Activated CD4-positive, alpha-beta T cell treated with anti-CD3 and anti-CD28 coated beads for 4 hours (primary cell): ENCODE results near the gene PAX5.

Experiments used
- DNase-seq, 2 donors: peaks; one replicate each; pipeline ENCODE4 v3.0.0-alpha.2; 2020

PAX5 gene

GRCh38 chr9:36950389-36950788, 83.7 kb downstream of the PAX5 start:
- DNase-seq, result no peak

- DNase-seq, result no peak
Measured at GRCh38 chr9:36949466-36949865, 84.6 kb downstream of the PAX5 start.

- DNase-seq, result no peak
Measured at GRCh38 chr9:36948051-36948450, 86.0 kb downstream of the PAX5 start.

GRCh38 chr9:36946653-36947052, 87.4 kb downstream of the PAX5 start:
- DNase-seq, result no peak

- no peak for DNase-seq
Measured at GRCh38 chr9:36945999-36946398, 88.1 kb downstream of the PAX5 start.

GRCh38 chr9:36942891-36943290, 91.2 kb downstream of the PAX5 start:
- DNase-seq, result no peak

- no peak for DNase-seq
Measured at GRCh38 chr9:36941441-36941840, 92.6 kb downstream of the PAX5 start.

GRCh38 chr9:36940881-36941280, 93.2 kb downstream of the PAX5 start:
- DNase-seq, result no peak

GRCh38 chr9:36940500-36940853, 93.6 kb downstream of the PAX5 start:
- DNase-seq, result no peak

- no peak for DNase-seq
Measured at GRCh38 chr9:36939655-36940499, 94.2 kb downstream of the PAX5 start.

- no peak for DNase-seq
Measured at GRCh38 chr9:36939214-36939613, 94.9 kb downstream of the PAX5 start.

- DNase-seq, result no peak
Measured at GRCh38 chr9:36938617-36939016, 95.5 kb downstream of the PAX5 start.

- no peak for DNase-seq
Measured at GRCh38 chr9:36937951-36938350, 96.1 kb downstream of the PAX5 start.

- no peak for DNase-seq
Measured at GRCh38 chr9:36937346-36937745, 96.7 kb downstream of the PAX5 start.

GRCh38 chr9:36936498-36936831, 97.6 kb downstream of the PAX5 start:
- no peak for DNase-seq

- no peak for DNase-seq
Measured at GRCh38 chr9:36935768-36936497, 98.1 kb downstream of the PAX5 start.

- DNase-seq, result no peak
Measured at GRCh38 chr9:36935332-36935731, 98.7 kb downstream of the PAX5 start.

GRCh38 chr9:36934478-36935065, 99.5 kb downstream of the PAX5 start:
- DNase-seq, result no peak

GRCh38 chr9:36933676-36934215, 100.3 kb downstream of the PAX5 start:
- DNase-seq, result no peak

- no peak for DNase-seq
Measured at GRCh38 chr9:36932198-36932597, 101.9 kb downstream of the PAX5 start.

GRCh38 chr9:36930941-36931340, 103.1 kb downstream of the PAX5 start:
- DNase-seq, result no peak

GRCh38 chr9:36929350-36929675, 104.8 kb downstream of the PAX5 start:
- no peak for DNase-seq

- DNase-seq, result no peak
Measured at GRCh38 chr9:36928670-36929349, 105.3 kb downstream of the PAX5 start.
